GM18502 (cell line): Measurements from ENCODE around the gene MGAT3.
"Not testable (repeated sequence)": the region's sequence is repeated elsewhere in the genome, so short reads cannot be mapped to it uniquely, and the experiment has no call there.

ENCODE experiments used
- ATAC-seq: cut with Tn5 transposase; IDR thresholded peaks from one replicate; pipeline ENCODE4 v1.9.1; 2021; ENCODE audit warnings: mild to moderate bottlenecking; ENCODE audit not compliant: unreplicated experiment, poor library complexity

MGAT3 gene, protein sequence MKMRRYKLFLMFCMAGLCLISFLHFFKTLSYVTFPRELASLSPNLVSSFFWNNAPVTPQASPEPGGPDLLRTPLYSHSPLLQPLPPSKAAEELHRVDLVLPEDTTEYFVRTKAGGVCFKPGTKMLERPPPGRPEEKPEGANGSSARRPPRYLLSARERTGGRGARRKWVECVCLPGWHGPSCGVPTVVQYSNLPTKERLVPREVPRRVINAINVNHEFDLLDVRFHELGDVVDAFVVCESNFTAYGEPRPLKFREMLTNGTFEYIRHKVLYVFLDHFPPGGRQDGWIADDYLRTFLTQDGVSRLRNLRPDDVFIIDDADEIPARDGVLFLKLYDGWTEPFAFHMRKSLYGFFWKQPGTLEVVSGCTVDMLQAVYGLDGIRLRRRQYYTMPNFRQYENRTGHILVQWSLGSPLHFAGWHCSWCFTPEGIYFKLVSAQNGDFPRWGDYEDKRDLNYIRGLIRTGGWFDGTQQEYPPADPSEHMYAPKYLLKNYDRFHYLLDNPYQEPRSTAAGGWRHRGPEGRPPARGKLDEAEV

DNA sequence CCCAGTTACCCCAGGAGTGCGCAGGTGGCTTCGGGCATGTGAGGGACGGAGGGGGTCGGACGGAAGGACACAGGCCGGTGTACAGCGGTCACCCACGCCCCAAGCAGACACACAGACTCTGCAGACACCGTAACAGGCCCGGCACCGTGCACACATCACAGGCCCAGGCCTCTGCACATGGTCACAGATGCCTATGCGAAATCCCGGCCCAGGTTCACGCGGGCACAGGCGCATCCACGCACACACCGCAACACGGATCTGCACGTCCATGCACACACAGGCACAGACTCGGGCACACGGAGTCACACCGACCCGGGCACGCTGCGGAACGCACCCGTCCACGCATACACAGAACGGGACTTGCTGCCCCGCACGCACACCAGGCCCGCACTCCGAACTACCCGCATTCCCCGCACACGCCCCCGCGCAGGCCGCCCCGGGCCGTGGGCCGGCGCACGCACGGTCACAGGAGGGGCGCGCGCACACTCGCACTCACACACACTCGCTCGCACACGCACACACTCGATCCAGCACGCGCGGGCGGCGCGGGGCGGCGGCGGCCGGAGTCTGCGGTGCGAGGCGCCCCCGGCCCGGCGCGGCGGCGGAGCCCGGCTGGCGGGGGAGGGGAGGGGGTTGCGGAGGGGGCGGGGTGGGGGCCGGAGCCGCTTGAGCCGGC is at the start of gene MGAT3:
Gene MGAT3 (plus strand): TSS at position 491 of the 676 bp plus-strand sequence. CDS start 30,336 bp downstream, outside the sequence.
- no peak for ATAC-seq

- ATAC-seq, result no peak
These were observed 48.6 kb upstream of the MGAT3 start for GRCh38 chr22:39408173-39408572.

DNA sequence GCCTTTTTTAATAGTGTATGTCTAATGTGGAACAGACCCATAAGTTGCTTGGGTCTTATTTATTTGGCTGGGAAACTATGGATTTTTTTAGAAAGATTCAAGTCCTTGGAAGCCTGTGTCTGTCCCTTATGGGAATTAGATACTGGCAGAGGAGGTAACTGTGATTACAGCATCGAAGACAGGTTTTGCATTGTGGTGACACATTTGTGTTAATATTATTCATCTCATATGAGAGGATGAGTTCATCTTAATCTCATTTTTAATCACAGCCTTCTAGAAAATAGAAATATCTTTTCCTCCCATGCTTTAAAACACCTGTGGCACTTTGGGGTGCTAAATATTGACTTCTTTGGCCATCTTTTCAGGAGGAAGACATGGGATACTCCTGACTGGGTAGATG is 48.0 kb upstream of the MGAT3 start:
- ATAC-seq, result no peak

DNA sequence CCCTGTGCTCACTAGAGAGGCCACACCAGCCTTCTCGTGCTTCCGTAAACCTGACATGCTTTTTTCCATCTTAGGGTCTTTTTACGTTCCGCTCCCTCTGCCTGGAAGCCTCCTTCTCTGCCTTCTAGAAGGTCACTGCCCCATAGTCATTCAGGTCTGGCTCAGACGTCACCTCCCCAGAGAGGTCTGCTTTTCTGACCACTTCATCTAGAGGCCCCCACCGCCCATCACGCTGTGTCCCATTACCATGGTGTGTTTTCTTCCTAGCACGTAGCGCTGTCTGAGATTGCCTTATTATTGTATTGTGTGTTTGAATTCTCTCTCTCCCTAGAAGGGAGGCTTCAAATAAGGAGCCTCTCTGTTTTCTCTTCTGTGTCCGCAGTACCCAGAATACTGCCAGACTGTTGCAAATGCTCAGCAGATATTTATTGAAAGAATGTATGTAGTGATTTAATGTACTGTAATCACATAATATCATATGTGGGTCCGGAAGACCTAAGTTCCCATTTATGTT is 47.2 kb upstream of the MGAT3 start:
- ATAC-seq, result no peak

- ATAC-seq, result no peak
These were observed 46.5 kb upstream of the MGAT3 start for GRCh38 chr22:39410264-39410663.

DNA sequence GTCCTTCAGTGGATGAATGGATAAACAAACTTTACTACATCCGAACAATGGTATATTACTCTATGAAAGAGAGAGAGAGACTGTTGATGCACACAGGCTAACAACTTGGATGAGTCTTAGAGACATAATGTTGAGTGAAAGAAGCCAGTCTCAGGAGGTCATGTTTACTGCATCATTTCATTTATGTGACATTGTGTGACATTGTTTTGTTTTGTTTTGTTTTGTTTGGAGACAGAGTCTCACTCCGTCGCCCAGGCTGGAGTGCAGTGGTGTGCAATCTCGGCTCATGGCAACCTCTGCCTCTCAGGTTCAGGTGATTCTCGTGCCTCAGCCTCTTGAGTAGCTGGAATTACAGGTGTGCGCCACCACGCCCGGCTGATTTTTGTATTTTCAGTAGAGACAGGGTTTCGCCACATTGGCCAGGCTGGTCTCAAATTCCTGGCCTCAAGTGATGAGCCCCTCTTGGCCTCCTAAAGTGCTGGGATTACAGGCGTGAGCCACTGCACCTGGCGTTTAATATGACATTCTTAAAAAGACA is 44.9 kb upstream of the MGAT3 start:
- not testable (repeated sequence) for ATAC-seq

GRCh38 chr22:39413204-39413603 is 43.6 kb upstream of the MGAT3 start:
- ATAC-seq, result not testable (repeated sequence)

GRCh38 chr22:39414377-39414776 is 42.4 kb upstream of the MGAT3 start:
- ATAC-seq, result no peak

GRCh38 chr22:39414886-39415285 is 41.9 kb upstream of the MGAT3 start:
- no peak for ATAC-seq

- no peak for ATAC-seq
These were observed 41.3 kb upstream of the MGAT3 start for GRCh38 chr22:39415506-39415905.

GRCh38 chr22:39416319-39416718 is 40.5 kb upstream of the MGAT3 start:
- ATAC-seq, result no peak

- ATAC-seq, result no peak
These were observed 39.2 kb upstream of the MGAT3 start for GRCh38 chr22:39417641-39418040.

DNA sequence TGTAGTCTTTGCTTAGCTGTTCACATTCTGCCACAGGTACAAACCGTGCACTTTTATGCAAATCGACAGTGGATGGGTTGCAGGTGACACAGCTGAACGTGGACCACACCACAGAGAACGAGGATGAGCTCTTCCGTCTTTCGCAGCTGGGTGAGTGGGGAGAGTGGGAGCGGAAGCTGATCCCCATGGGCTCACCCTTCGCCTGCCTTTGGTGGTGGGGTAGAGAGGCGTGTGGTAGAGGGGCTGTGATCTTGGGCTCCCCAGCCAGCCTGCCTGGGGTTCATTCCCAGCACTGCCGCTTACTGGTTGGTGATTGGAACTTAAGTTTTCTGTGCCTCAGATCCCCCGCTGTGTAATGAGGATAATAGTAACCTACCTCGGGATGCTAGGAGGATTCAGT is 38.1 kb upstream of the MGAT3 start:
- ATAC-seq, result no peak

DNA sequence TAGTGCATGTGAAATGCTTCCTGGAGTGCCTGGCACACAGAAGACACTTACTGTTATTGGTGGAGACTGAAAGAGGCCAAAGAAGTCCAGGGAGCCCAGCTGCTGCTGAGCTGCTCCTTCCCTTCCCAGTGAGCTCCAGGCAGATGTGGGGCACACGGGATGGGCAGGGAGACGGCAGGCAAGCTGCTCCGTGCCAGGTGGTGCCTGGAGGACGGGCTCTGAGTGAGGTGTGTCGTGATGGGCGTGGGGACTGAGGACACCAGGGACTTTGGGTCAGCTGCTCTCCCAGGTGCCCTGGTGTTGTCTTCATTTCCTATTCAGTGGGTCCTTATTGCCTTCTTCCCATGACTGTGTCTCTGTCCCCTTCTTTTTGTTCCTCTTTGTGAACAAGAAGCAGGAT is 37.7 kb upstream of the MGAT3 start:
- no peak for ATAC-seq

- ATAC-seq, result no peak
These were observed 36.9 kb upstream of the MGAT3 start for GRCh38 chr22:39419911-39420310.

DNA sequence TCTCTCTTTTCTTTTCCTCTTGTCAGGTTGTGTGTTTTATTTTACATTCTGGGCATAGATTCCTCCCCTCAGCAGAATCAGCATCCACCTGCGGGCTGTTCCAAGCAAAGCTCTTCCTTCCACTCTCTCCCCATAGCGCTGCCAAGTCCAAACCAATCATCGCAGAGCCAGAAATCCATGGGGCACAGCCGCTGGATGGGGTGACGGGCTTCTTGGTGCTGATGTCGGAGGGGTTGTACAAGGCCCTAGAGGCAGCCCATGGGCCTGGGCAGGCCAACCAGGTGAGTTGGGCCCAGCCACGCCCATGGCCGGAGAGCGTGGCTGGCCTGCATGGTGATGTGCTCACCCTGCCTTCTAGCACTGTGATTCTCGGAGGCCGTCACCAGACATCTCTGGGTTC is 35.1 kb upstream of the MGAT3 start:
- no peak for ATAC-seq

GRCh38 chr22:39422101-39422500 is 34.7 kb upstream of the MGAT3 start:
- no peak for ATAC-seq

DNA sequence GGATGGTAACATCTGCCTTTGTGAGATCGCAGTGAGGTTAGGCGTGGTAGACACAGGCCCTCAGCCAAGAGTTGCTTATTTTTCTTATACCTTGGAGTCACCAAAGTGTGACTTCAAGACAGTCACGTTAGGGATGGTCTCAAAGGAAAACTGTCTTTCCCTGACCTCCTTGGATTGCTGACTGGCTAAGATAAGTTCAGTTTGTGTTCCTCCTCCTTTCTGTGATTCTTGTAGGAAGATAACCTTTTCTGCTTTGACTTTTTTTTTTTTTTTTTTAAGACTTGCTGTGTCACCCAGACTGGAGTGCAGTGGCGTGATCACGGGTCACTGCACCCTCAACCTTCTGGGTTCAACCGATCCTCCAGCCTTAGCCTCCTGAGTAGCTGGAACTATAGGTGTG is 34.1 kb upstream of the MGAT3 start:
- ATAC-seq, result no peak

DNA sequence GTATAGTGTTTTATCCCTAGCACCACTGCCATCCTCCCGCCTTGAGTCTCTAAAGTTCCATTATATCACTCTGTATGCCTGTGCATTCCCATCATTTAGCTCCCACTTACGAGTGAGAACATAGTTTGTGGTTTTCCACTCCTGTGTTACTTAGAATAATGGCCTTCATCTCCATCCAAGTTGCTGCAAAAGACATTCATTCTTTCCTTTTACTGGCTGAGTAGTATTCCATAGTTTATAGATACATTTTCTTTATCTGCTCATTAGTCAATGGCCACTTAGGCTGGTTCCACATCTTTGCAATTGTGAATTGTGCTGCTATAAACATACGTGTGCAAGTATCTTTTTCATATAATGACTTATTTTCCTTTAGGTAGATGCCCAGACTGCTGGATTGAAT is 32.8 kb upstream of the MGAT3 start:
- ATAC-seq, result no peak

GRCh38 chr22:39426380-39427043 is 30.3 kb upstream of the MGAT3 start:
- ATAC-seq, result no peak
